ENCODE data around the gene AMY2A.
"Not testable (repeated sequence)": the region's sequence is repeated elsewhere in the genome, so short reads cannot be mapped to it uniquely, and the experiment has no call there.

Gene AMY2A

DNA sequence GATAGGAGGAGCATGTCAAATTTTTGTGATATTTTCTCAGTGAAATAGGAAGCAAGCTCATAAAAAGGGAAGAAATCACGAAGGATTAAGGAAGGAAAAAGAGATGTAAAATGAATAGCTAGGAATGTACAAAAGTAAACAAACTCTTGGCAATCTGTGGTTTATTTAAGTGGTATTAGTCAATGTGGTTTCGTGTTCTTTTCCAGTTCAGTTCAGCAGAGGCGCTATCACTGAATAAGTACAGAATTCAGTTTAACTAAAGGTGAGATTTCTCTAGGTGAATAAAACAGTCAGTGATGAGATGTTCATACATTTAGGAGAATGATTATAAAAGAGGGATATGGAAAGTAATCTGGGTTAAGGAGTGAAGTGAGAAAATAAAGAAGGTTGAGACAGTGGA is 26.7 kb downstream of the AMY2A start:
- not testable (repeated sequence) for H3K27ac ChIP-seq (ENCODE audit: low read depth, low read length); H3K27me3 ChIP-seq (ENCODE audit: insufficient read depth, low read length); H3K4me3 ChIP-seq (ENCODE audit: low read length); H3K9me3 ChIP-seq (ENCODE audit: insufficient read depth, low read depth, low read length); H3K36me3 ChIP-seq (ENCODE audit: insufficient read depth, low read length); H3K9ac ChIP-seq (ENCODE audit: low read depth, low read length); H3K4me1 ChIP-seq (ENCODE audit: insufficient read depth, low read length)
- no CpG with 5 or more reads among the region's 3 CpGs for WGBS

DNA sequence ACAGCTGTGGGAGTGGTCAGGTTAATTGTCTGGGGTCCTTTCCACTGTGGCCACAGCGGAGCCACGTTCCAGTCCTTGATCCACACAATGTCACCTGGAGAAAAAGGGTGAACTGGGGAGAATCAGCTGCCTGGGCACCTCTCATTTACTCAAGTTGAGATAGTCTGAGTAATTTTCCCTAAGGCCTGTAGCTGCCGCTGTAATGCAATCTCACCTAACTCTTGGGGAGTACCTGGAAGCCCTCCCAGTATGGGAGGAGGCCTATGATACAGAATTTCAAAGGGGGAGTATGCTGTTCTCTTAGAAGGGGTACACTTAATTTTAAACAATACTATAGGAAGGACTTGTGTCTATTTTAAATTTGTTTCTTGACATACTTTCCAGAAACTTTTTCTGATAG is 33.1 kb downstream of the AMY2A start:
- not testable (repeated sequence) for H3K27ac ChIP-seq (ENCODE audit: low read depth, low read length); H3K36me3 ChIP-seq (ENCODE audit: insufficient read depth, low read length); H3K27me3 ChIP-seq (ENCODE audit: insufficient read depth, low read length); H3K4me1 ChIP-seq (ENCODE audit: insufficient read depth, low read length); H3K9me3 ChIP-seq (ENCODE audit: insufficient read depth, low read depth, low read length); H3K9ac ChIP-seq (ENCODE audit: low read depth, low read length); H3K4me3 ChIP-seq (ENCODE audit: low read length)
- no CpG with 5 or more reads among the region's 3 CpGs for WGBS

DNA sequence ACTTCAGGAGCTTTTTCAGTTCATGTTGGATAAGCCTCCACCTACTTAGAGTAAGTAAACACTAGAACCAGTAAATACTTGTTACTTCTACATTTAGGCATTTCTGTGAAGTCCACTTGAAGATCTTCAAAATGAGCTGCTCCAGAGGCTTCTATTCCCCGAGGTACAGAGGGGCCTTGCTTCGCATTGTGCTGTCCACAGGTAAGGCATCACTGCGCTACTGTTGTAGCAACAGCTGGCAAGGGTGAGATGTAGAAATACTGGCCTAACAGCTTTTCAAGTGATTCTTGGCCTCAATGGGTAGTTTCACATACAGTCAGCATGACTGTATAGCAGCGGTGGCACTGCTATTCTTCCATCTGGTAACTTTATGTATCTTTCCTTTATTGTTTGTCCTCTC is 33.7 kb downstream of the AMY2A start:
- H3K27me3 ChIP-seq (ENCODE audit: insufficient read depth, low read length); H3K4me3 ChIP-seq (ENCODE audit: low read length); H3K9ac ChIP-seq (ENCODE audit: low read depth, low read length); H3K27ac ChIP-seq (ENCODE audit: low read depth, low read length); H3K36me3 ChIP-seq (ENCODE audit: insufficient read depth, low read length); H3K9me3 ChIP-seq (ENCODE audit: insufficient read depth, low read depth, low read length); H3K4me1 ChIP-seq (ENCODE audit: insufficient read depth, low read length): not testable (repeated sequence)
- WGBS, result no CpG with 5 or more reads among the region's 4 CpGs

DNA sequence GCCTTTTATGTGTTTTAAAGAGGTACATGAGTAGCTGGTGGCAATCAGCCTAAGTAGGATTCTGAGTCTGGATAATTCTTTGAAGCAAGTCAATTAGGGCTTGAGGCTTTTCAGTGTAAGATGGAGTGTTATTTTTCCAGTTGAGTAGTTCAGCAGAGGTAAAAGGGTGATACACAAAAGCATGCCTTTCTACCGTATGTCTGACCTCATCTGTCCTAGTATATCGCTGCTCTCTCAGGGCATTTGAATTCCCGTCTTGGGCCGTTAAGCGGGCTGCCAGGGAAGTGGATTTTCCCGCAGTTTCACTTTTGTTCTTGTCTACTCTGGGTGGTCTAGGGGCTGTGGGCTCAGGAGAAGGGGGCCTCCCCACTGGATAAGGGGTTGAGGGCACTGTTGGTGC is 36.9 kb downstream of the AMY2A start:
- H3K27me3 ChIP-seq (ENCODE audit: insufficient read depth, low read length); H3K9me3 ChIP-seq (ENCODE audit: insufficient read depth, low read depth, low read length); H3K9ac ChIP-seq (ENCODE audit: low read depth, low read length); H3K4me1 ChIP-seq (ENCODE audit: insufficient read depth, low read length); H3K36me3 ChIP-seq (ENCODE audit: insufficient read depth, low read length); H3K4me3 ChIP-seq (ENCODE audit: low read length); H3K27ac ChIP-seq (ENCODE audit: low read depth, low read length): not testable (repeated sequence)
- WGBS, result no CpG with 5 or more reads among the region's 6 CpGs

DNA sequence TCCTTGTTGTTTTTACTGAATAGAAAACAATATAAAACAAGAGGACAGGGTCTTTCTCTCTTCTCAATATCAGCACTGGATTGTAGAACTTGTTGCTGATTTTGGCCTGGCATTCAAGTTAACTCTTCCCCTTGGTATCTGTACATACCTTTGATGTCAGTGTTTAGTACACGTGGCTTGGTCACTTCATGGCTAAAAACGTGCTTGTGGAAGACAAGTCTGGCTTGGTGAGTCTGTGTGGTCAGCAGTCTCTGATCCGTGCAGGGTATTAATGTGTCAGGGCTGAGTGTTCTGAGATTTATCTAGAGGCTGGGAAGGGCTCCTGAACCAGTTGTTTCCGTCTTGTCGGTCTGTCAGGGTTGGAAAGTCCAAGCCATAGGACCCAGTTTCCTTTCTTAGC is 38.2 kb downstream of the AMY2A start, which contains the start of gene AMY1A:
Gene AMY1A (plus strand): TSS at position 301 of the 400 bp plus-strand sequence. CDS start 571 bp downstream, outside the sequence.
- not testable (repeated sequence) for H3K4me1 ChIP-seq (ENCODE audit: insufficient read depth, low read length); H3K9me3 ChIP-seq (ENCODE audit: insufficient read depth, low read depth, low read length); H3K9ac ChIP-seq (ENCODE audit: low read depth, low read length); H3K36me3 ChIP-seq (ENCODE audit: insufficient read depth, low read length); H3K4me3 ChIP-seq (ENCODE audit: low read length); H3K27ac ChIP-seq (ENCODE audit: low read depth, low read length); H3K27me3 ChIP-seq (ENCODE audit: insufficient read depth, low read length)
- no CpG with 5 or more reads among the region's 5 CpGs for WGBS

Data from HUES64 (cell line).